Stimulated activated CD8-positive, alpha-beta memory T cell treated with anti-CD3 and anti-CD28 coated beads, Interleukin-15, amount 100 ng/mL, for 24 hours (primary cell): ENCODE results near the gene RREB1.
"Not testable (repeated sequence)": the region's sequence is repeated elsewhere in the genome, so short reads cannot be mapped to it uniquely, and the experiment has no call there.

Experiments
- DNase-seq: peaks from one replicate; pipeline ENCODE4 v3.0.0-alpha.2; 2020; ENCODE audit warnings: low read depth

Gene RREB1

GRCh38 chr6:7262746-7263518 lies 155.2 kb downstream of the RREB1 start:
- no peak for DNase-seq

- DNase-seq = not testable (repeated sequence)
Observed at GRCh38 chr6:7263519-7263805, 155.7 kb downstream of the RREB1 start.

GRCh38 chr6:7264041-7264440 lies 156.3 kb downstream of the RREB1 start:
- DNase-seq = no peak

- no peak for DNase-seq
Observed at GRCh38 chr6:7264686-7265384, 157.1 kb downstream of the RREB1 start.

- DNase-seq = not testable (repeated sequence)
Observed at GRCh38 chr6:7265385-7265726, 157.6 kb downstream of the RREB1 start.

GRCh38 chr6:7267071-7267465 lies 159.3 kb downstream of the RREB1 start:
- no peak for DNase-seq

- no peak for DNase-seq
Observed at GRCh38 chr6:7267466-7268091, 159.8 kb downstream of the RREB1 start.

GRCh38 chr6:7268362-7268761 lies 160.6 kb downstream of the RREB1 start:
- DNase-seq = no peak

GRCh38 chr6:7268816-7269555 lies 161.2 kb downstream of the RREB1 start:
- DNase-seq = no peak

GRCh38 chr6:7269816-7270215 lies 162.1 kb downstream of the RREB1 start:
- no peak for DNase-seq

GRCh38 chr6:7270320-7271204 lies 162.8 kb downstream of the RREB1 start:
- DNase-seq = no peak

- DNase-seq = no peak
Observed at GRCh38 chr6:7271205-7271534, 163.4 kb downstream of the RREB1 start.

GRCh38 chr6:7273709-7274108 lies 165.9 kb downstream of the RREB1 start:
- no peak for DNase-seq

- not testable (repeated sequence) for DNase-seq
Observed at GRCh38 chr6:7274525-7274924, 166.8 kb downstream of the RREB1 start.

- no peak for DNase-seq
Observed at GRCh38 chr6:7276199-7276524, 168.4 kb downstream of the RREB1 start.

GRCh38 chr6:7282097-7282906 lies 174.5 kb downstream of the RREB1 start:
- no peak for DNase-seq

- DNase-seq = no peak
Observed at GRCh38 chr6:7283676-7284075, 175.9 kb downstream of the RREB1 start.

- DNase-seq = no peak
Observed at GRCh38 chr6:7285416-7285815, 177.7 kb downstream of the RREB1 start.

- DNase-seq = no peak
Observed at GRCh38 chr6:7290079-7290478, 182.3 kb downstream of the RREB1 start.

- DNase-seq = no peak
Observed at GRCh38 chr6:7292596-7293255, 185.0 kb downstream of the RREB1 start.

GRCh38 chr6:7295916-7296315 lies 188.2 kb downstream of the RREB1 start:
- DNase-seq = no peak
